IMR-90 (cell line): Measurements from ENCODE around the gene BPI. TPM values are rescaled to one million over a fixed set of nuclear protein-coding genes. Genes with fewer than 3 reads are reported as not detected.

ENCODE experiments used
- ATAC-seq: fragments of 200-7000 bp; cut with Tn5 transposase; 2 replicates; pipeline ENCODE4 v1.9.1; 2020; ENCODE audit warnings: low read depth, mild to moderate bottlenecking, moderate library complexity
- BruUV-seq: library from RNA; stranded (reverse); fragments of 400-500 nt; replicated peaks from 2 replicates; lab custom pipeline; 2021; lab: Mats Ljungman, UMichigan
- CTCF ChIA-PET: fragments of 300-600 bp; formaldehyde crosslinking; extraction: SDS; loops from one replicate; lab custom pipeline; 2021; ENCODE audit warnings: antibody characterized with exemption; lab: Yijun Ruan, JAX
- POLR2A ChIA-PET: fragments of 300-600 bp; sonication (Branson Sonifier 250); formaldehyde crosslinking; loops from one replicate; lab custom pipeline; 2022; ENCODE audit warnings: antibody characterized with exemption; ENCODE audit not compliant: unreplicated experiment; lab: Charles Lee
- DNase-seq: peaks from one replicate; pipeline ENCODE4 v3.0.0; 2013
- H2AFZ ChIP-seq: replicated peaks from 2 replicates; pipeline ENCODE3; 2013; ENCODE audit warnings: low read length, mild to moderate bottlenecking; ENCODE audit not compliant: poor library complexity
- H2AK5ac ChIP-seq: 2 replicates; pipeline ENCODE4 v1.6.1; 2013; ENCODE audit warnings: low read depth, low read length, inconsistent platforms
- H2AK9ac ChIP-seq: replicated peaks from 2 replicates; pipeline ENCODE3; 2013; ENCODE audit warnings: mild to moderate bottlenecking, low read depth, low read length, moderate library complexity; ENCODE audit not compliant: poor library complexity
- H2BK120ac ChIP-seq: 2 replicates; pipeline ENCODE4 v1.6.1; 2013; ENCODE audit warnings: low read depth, low read length, inconsistent platforms
- H2BK15ac ChIP-seq: 3 replicates; pipeline ENCODE4 v1.6.1; 2013; ENCODE audit warnings: low read depth, low read length, inconsistent platforms
- H2BK20ac ChIP-seq: 2 replicates; pipeline ENCODE4 v1.6.1; 2013; ENCODE audit warnings: low read depth, mild to moderate bottlenecking, inconsistent platforms, low read length, moderate library complexity
- H2BK5ac ChIP-seq: 2 replicates; pipeline ENCODE4 v1.6.1; 2013; ENCODE audit warnings: mild to moderate bottlenecking, low read depth, low read length, inconsistent platforms; ENCODE audit not compliant: poor library complexity, severe bottlenecking
- H3K14ac ChIP-seq: replicated peaks from 2 replicates; pipeline ENCODE4 v1.6.1; 2013; ENCODE audit warnings: low read depth, low read length, inconsistent platforms
- H3K18ac ChIP-seq: 2 replicates; pipeline ENCODE4 v1.6.1; 2013; ENCODE audit warnings: low read depth, low read length, control low read depth
- H3K23ac ChIP-seq: 2 replicates; pipeline ENCODE4 v1.6.1; 2013; ENCODE audit warnings: low read depth, low read length, inconsistent platforms
- H3K27ac ChIP-seq: 2 replicates; pipeline ENCODE4 v1.5.1; 2013; ENCODE audit warnings: mild to moderate bottlenecking, control low read depth, low read length; ENCODE audit not compliant: insufficient read depth
- H3K27me3 ChIP-seq: 2 replicates; pipeline ENCODE4 v1.6.1; 2013; ENCODE audit warnings: low read length; ENCODE audit not compliant: control insufficient read depth, insufficient read depth
- H3K36me3 ChIP-seq: 2 replicates; pipeline ENCODE4 v1.6.1; 2013; ENCODE audit warnings: low read length, mixed read lengths; ENCODE audit not compliant: control insufficient read depth, insufficient read depth
- H3K4ac ChIP-seq: 2 replicates; pipeline ENCODE4 v1.6.1; 2013; ENCODE audit warnings: low read depth, low read length, inconsistent platforms
- H3K4me1 ChIP-seq: 2 replicates; pipeline ENCODE4 v1.6.1; 2013; ENCODE audit warnings: low read length, mixed read lengths; ENCODE audit not compliant: control insufficient read depth, insufficient read depth
- H3K4me2 ChIP-seq: 2 replicates; pipeline ENCODE4 v1.6.1; 2013; ENCODE audit warnings: low read depth, mild to moderate bottlenecking, control low read depth, low read length, moderate library complexity
- H3K4me3 ChIP-seq: 2 replicates; pipeline ENCODE4 v1.5.1; 2013; ENCODE audit warnings: low read depth, mild to moderate bottlenecking, control low read depth, low read length, moderate library complexity; ENCODE audit not compliant: insufficient read depth
- H3K56ac ChIP-seq: 2 replicates; pipeline ENCODE4 v1.6.1; 2013; ENCODE audit warnings: low read length, inconsistent platforms; ENCODE audit not compliant: insufficient read depth; ENCODE audit errors: extremely low read depth
- H3K79me1 ChIP-seq, 2 experiments: 2 replicates each; pipeline ENCODE4 v1.6.1; 2013; ENCODE audit warnings: low read length in 2 of 2, inconsistent platforms in 1 of 2, low read depth in 1 of 2
- H3K9ac ChIP-seq: 2 replicates; pipeline ENCODE4 v1.6.1; 2013; ENCODE audit warnings: low read depth, low read length, control low read depth
- H3K9me1 ChIP-seq: 2 replicates; pipeline ENCODE4 v1.6.1; 2013; ENCODE audit warnings: low read length, inconsistent platforms; ENCODE audit not compliant: insufficient read depth
- H3K9me3 ChIP-seq: 2 replicates; pipeline ENCODE4 v1.6.1; 2013; ENCODE audit warnings: low read length; ENCODE audit not compliant: control insufficient read depth, insufficient read depth
- H4K20me1 ChIP-seq: 2 replicates; pipeline ENCODE4 v1.6.1; 2013; ENCODE audit warnings: low read length, inconsistent platforms; ENCODE audit not compliant: insufficient read depth
- H4K5ac ChIP-seq: 2 replicates; pipeline ENCODE4 v1.6.1; 2013; ENCODE audit warnings: mild to moderate bottlenecking, low read depth, low read length, control low read depth
- H4K8ac ChIP-seq, 2 experiments: 2 replicates each; pipeline ENCODE4 v1.6.1; 2013; ENCODE audit warnings: low read depth in 2 of 2, low read length in 2 of 2, control low read depth in 1 of 2, inconsistent platforms in 1 of 2
- H4K91ac ChIP-seq: 2 replicates; pipeline ENCODE4 v1.6.1; 2013; ENCODE audit warnings: low read depth, low read length, inconsistent platforms; ENCODE audit not compliant: insufficient read depth
- CHD1 ChIP-seq: IDR thresholded peaks from 2 replicates; pipeline ENCODE4 v1.6.1; 2012; ENCODE audit warnings: low read depth, low read length, improper control_type of control experiment
- MAFK ChIP-seq: IDR thresholded peaks from 2 replicates; pipeline ENCODE4 v1.6.1; 2012; ENCODE audit warnings: low read depth, low read length, improper control_type of control experiment
- SMC3 ChIP-seq: fragments of 150-350 bp; IDR thresholded peaks from 2 replicates; pipeline ENCODE4 v1.6.1; 2016; ENCODE audit warnings: low read depth, mild to moderate bottlenecking, antibody characterized with exemption, low read length, moderate library complexity
- WGBS, 2 experiments: methylation state at CpG; one replicate each; pipeline versions ENCODE4 v1.1.5 to v1.1.7; 2013; ENCODE audit warnings: missing lambda C conversion rate in 2 of 2; ENCODE audit not compliant: insufficient read length in 1 of 2; ENCODE audit errors: extremely low coverage in 2 of 2; 5-methylcytosine and 5-hydroxymethylcytosine counted together
- dilution Hi-C: fragments of 300-500 bp; cut with HindIII; formaldehyde crosslinking; loops from one replicate; pipeline ENCODE4 v1.14.3; 2018; ENCODE audit warnings: low sequenced_read_pairs; ENCODE audit not compliant: unreplicated experiment
- in situ Hi-C: fragments of 300-500 bp; cut with MboI; formaldehyde crosslinking; loops from 3 replicates; pipeline ENCODE4 v1.14.3; 2019; ENCODE audit warnings: low sequenced_read_pairs, inconsistent platforms, mixed read lengths
- intact Hi-C: fragments of 100-400 bp; cut with micrococcal nuclease; formaldehyde crosslinking; loops from 2 replicates; pipeline ENCODE4 v1.10.0; 2022
- polyA plus RNA-seq, 3 experiments: library from polyadenylated mRNA; depleted of rRNA; stranded (reverse); fragments of >200 nt; gene quantifications; 2 replicates each; pipeline ENCODE4 v1.2.3, GENCODE V29; 2012; ENCODE audit warnings: low replicate concordance in 1 of 3
- total RNA-seq: library from RNA; depleted of rRNA; stranded (reverse); fragments of >200 nt; gene quantifications from 2 replicates; pipeline ENCODE4 v1.2.3, GENCODE V29; 2012
- TF ChIP-seq, protein P1 (sequence below): fragments of 150-350 bp; IDR thresholded peaks from 2 replicates; pipeline ENCODE4 v1.6.1; 2017; ENCODE audit warnings: mild to moderate bottlenecking, antibody characterized with exemption, low read length, low read depth
- TF ChIP-seq, protein P2 (sequence below): fragments of 150-350 bp; IDR thresholded peaks from 2 replicates; pipeline ENCODE4 v1.6.1; 2016; ENCODE audit warnings: low read depth, mild to moderate bottlenecking, low read length, moderate library complexity, borderline replicate concordance

BPI gene
- total and polyA plus RNA-seq, 2 of the 4 experiments (the other 2 are of a cell fraction): 0.05 TPM; not detected in 1

DNA sequence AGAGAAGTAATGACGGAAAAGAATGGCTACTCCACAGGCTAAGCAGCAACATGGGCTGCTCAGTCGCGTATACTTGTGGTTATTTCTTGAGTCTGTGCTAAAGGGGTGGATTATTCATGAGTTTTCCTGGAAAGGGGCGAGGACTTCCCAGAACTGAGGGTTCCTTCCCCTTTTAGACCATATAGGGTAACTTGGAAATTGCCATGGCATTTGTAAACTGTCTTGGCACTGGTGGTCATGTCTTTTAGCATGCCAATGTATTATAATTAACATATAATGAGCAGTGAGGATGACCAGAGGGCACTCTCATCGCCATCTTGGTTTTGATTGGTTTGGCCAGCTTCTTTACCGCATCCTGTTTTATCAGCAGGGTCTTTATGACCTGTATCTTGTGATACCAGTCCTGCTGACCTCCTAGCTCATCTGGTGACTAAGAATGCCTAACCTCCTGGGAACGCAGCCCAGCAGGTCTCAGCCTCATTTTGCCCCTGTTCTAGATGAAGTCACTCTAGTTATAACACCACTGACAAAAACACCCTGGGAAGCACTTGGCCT lies 53.8 kb downstream of the BPI start:
- Histone ChIP-seq H3K4me3 (no peak overlapping the region), H3K56ac (no peak overlapping the region), H3K23ac (no peak overlapping the region), H3K18ac (no peak overlapping the region), H2BK15ac (no peak overlapping the region), H2AFZ (no peak overlapping the region), H2BK20ac (no peak overlapping the region), H4K20me1 (no peaks in the 10 kb centered on the region), H3K9ac (no peak overlapping the region), H4K5ac (no peak overlapping the region), H3K79me1 (no peaks in the 10 kb centered on the region), H3K9me1 (no peaks in the 10 kb centered on the region), H3K14ac (no peak overlapping the region), H3K27me3 (peaks cover 4% of the 10 kb centered on the region), H3K4me1 (no peaks in the 10 kb centered on the region; the same call in 1 of the 2 replicates), H3K4ac (no peak overlapping the region), H4K91ac (no peak overlapping the region), H3K27ac (no peak overlapping the region), H3K36me3 (no peaks in the 10 kb centered on the region), H2BK5ac (no peak overlapping the region), H2AK5ac (no peak overlapping the region), H2BK120ac (no peak overlapping the region), H4K8ac (no peak overlapping the region), H3K4me2 (no peak overlapping the region), H3K9me3 (no peaks in the 10 kb centered on the region), H2AK9ac (no peak overlapping the region)
- TF ChIP-seq, protein P1, sequence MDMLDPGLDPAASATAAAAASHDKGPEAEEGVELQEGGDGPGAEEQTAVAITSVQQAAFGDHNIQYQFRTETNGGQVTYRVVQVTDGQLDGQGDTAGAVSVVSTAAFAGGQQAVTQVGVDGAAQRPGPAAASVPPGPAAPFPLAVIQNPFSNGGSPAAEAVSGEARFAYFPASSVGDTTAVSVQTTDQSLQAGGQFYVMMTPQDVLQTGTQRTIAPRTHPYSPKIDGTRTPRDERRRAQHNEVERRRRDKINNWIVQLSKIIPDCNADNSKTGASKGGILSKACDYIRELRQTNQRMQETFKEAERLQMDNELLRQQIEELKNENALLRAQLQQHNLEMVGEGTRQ: no peak
- TF ChIP-seq MAFK: no peak
- TF ChIP-seq SMC3: no peak
- TF ChIP-seq, protein P2, sequence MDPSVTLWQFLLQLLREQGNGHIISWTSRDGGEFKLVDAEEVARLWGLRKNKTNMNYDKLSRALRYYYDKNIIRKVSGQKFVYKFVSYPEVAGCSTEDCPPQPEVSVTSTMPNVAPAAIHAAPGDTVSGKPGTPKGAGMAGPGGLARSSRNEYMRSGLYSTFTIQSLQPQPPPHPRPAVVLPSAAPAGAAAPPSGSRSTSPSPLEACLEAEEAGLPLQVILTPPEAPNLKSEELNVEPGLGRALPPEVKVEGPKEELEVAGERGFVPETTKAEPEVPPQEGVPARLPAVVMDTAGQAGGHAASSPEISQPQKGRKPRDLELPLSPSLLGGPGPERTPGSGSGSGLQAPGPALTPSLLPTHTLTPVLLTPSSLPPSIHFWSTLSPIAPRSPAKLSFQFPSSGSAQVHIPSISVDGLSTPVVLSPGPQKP: no peak
- no peak for TF ChIP-seq CHD1
- intact Hi-C loops (no loop called here), dilution Hi-C loops (no loop called here), in situ Hi-C loops (no loop called here)
- no TSS peak for BruUV-seq
- ATAC-seq: no peak
- ChIA-PET CTCF (interaction anchor here (1.8 kb wide), 1 partner anchor 40 kb away, joined by 3 read pairs; no protein-coding TSS in a partner anchor), POLR2A (no interaction called here)
- 100% methylated on average over 1 of the region's 7 CpGs; no CpG with 5 or more reads in 1 of the 2 experiments for WGBS, 2 experiments
- peak; percentile 15 for DNase-seq
